T-helper 2 cell treated with Interferon-gamma antibody and Interleukin-4, amounts not matched to agents 5 μg/mL and 100 μg/mL, for 36 hours (primary cell): ENCODE data around the gene HARBI1.

Experiments used
- DNase-seq: peaks from one replicate; pipeline ENCODE4 v3.0.0; 2021; ENCODE audit warnings: low spot score
- H3K27ac Mint-ChIP-seq: one replicate; pipeline ENCODE4 v1.8.0; 2021; ENCODE audit warnings: mild to moderate bottlenecking, mixed read lengths
- H3K27me3 Mint-ChIP-seq: one replicate; pipeline ENCODE4 v1.8.0; 2021; ENCODE audit warnings: low read depth, mixed read lengths
- H3K36me3 Mint-ChIP-seq: one replicate; pipeline ENCODE4 v1.8.0; 2021; ENCODE audit warnings: low read depth, mixed read lengths
- H3K4me1 Mint-ChIP-seq: one replicate; pipeline ENCODE4 v1.8.0; 2021; ENCODE audit warnings: low read depth, mixed read lengths
- H3K4me3 Mint-ChIP-seq: one replicate; pipeline ENCODE4 v1.8.0; 2022; ENCODE audit warnings: mild to moderate bottlenecking, moderate library complexity, mixed read lengths
- H3K9me3 Mint-ChIP-seq: one replicate; pipeline ENCODE4 v1.8.0; 2021; ENCODE audit warnings: mixed read lengths

Gene HARBI1, protein sequence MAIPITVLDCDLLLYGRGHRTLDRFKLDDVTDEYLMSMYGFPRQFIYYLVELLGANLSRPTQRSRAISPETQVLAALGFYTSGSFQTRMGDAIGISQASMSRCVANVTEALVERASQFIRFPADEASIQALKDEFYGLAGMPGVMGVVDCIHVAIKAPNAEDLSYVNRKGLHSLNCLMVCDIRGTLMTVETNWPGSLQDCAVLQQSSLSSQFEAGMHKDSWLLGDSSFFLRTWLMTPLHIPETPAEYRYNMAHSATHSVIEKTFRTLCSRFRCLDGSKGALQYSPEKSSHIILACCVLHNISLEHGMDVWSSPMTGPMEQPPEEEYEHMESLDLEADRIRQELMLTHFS

GRCh38 chr11:46617134-46617971 lies at the start of gene HARBI1, which contains the start of gene ATG13:
Gene HARBI1, minus strand, starts transcription at chr11:46617227. Its CDS starts 990 bp downstream, at chr11:46616237.
Gene ATG13, plus strand, starts transcription at chr11:46617553. Its CDS starts 26,739 bp downstream, at chr11:46644292.
- H3K27me3 Mint-ChIP-seq = no peaks in the 10 kb centered on the region
- peak; percentile 94 for DNase-seq
- H3K36me3 Mint-ChIP-seq = peaks cover 16% of the 10 kb centered on the region
- peak within 1 kb of the TSS; percentile 98 for H3K27ac Mint-ChIP-seq
- peak within 1 kb of the TSS; percentile 90 for H3K4me3 Mint-ChIP-seq
- no peaks in the 10 kb centered on the region for H3K9me3 Mint-ChIP-seq
- peaks cover 32% of the 10 kb centered on the region for H3K4me1 Mint-ChIP-seq

GRCh38 chr11:46666516-46666915 lies 49.5 kb upstream of the HARBI1 start:
- H3K9me3 Mint-ChIP-seq = no peaks in the 10 kb centered on the region
- no peak for DNase-seq
- H3K36me3 Mint-ChIP-seq = peaks cover 47% of the 10 kb centered on the region
- no peaks in the 10 kb centered on the region for H3K27me3 Mint-ChIP-seq
- peak overlapping the region; percentile 63 for H3K27ac Mint-ChIP-seq
- H3K4me3 Mint-ChIP-seq = no peak overlapping the region
- H3K4me1 Mint-ChIP-seq = peaks cover 20% of the 10 kb centered on the region

DNA sequence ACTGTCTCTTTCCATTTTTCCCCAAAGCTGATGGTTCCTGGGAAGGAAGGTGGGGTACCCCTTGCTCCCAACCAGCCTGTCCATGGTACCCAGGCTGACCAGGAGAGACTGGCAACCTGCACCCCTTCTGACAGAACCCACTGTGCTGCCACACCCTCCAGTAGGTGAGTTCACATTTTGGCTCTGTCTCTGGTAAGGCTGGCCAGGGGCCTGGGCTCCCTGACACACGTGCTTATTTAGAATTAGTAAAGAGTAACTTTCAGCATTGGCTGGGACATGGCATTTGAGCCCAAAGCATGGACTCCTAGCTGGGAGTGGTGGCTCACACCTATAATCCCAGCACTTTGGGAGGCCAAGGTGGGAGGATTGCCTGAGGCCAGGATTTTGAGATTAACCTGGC lies 48.3 kb upstream of the HARBI1 start:
- no peak for DNase-seq
- Mint-ChIP-seq H3K4me3 (no peak overlapping the region), H3K9me3 (no peaks in the 10 kb centered on the region), H3K27me3 (no peaks in the 10 kb centered on the region), H3K4me1 (peaks cover 13% of the 10 kb centered on the region), H3K36me3 (peaks cover 42% of the 10 kb centered on the region), H3K27ac (no peak overlapping the region)

DNA sequence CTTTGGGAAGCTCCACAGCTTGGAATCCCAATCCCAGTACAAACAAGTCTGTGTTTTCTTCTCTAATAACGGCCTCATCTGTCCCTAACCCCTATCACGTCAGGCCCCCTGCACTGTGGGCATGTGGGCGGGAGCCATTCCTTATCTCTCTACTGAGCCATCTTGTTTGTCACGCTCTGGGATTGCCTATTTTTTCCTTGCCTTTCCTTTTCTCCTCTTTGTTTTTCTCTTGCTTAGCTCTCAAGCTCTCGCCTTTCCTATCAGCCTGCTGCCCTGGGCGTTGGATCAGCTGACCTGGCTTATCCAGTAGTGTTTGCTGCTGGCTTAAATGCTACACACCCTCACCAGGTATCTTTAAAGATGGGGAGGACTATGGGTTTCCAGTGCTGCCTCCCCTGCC lies 47.6 kb upstream of the HARBI1 start:
- H3K4me3 Mint-ChIP-seq = no peak overlapping the region
- no peaks in the 10 kb centered on the region for H3K27me3 Mint-ChIP-seq
- H3K9me3 Mint-ChIP-seq = no peaks in the 10 kb centered on the region
- no peak for DNase-seq
- H3K4me1 Mint-ChIP-seq = peaks cover 8% of the 10 kb centered on the region
- H3K36me3 Mint-ChIP-seq = peaks cover 43% of the 10 kb centered on the region
- H3K27ac Mint-ChIP-seq = no peak overlapping the region

DNA sequence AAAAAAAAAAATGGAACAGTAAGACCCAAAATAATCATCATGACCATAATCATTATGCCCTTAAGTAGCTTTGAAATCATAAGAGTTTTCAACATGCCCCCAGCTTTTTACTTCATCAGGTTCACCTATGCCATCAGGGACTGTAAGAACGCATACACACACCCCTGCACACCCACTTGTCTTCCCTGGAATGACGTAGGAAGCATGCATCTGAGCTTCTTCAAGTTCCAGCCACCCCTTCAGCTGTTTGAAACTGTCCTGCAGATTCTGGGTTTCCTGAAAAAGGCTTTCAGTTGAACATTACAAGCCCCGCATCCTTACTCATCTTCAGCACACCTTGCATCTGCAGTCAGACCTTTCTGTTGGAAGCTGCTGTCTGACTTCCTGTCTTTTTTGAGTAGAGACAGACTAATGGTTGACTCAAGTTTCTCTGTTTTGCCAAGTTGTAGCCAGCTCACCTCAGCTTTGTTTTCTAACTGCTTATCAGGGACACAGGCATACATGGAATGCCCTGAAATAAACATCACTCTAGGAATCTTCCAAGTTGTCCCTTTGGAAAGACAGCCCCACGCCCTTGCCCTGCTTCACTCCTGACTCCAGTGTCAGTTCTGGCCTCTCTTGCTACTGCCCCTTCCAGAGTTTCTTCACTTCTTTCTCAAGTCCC lies 46.4 kb upstream of the HARBI1 start:
- peaks cover 42% of the 10 kb centered on the region for H3K36me3 Mint-ChIP-seq
- no peak overlapping the region for H3K4me3 Mint-ChIP-seq
- H3K27ac Mint-ChIP-seq = peak overlapping the region; percentile 52
- no peaks in the 10 kb centered on the region for H3K27me3 Mint-ChIP-seq
- H3K9me3 Mint-ChIP-seq = no peaks in the 10 kb centered on the region
- H3K4me1 Mint-ChIP-seq = peaks cover 2% of the 10 kb centered on the region
- no peak for DNase-seq

GRCh38 chr11:46662366-46662765 lies 45.3 kb upstream of the HARBI1 start:
- Mint-ChIP-seq H3K4me3 (no peak overlapping the region), H3K36me3 (peaks cover 51% of the 10 kb centered on the region), H3K9me3 (no peaks in the 10 kb centered on the region), H3K4me1 (peaks cover 2% of the 10 kb centered on the region), H3K27me3 (no peaks in the 10 kb centered on the region), H3K27ac (no peak overlapping the region)
- no peak for DNase-seq

GRCh38 chr11:46661836-46662235 lies 44.8 kb upstream of the HARBI1 start:
- Mint-ChIP-seq H3K27me3 (no peaks in the 10 kb centered on the region), H3K4me1 (peaks cover 2% of the 10 kb centered on the region), H3K4me3 (no peak overlapping the region), H3K9me3 (no peaks in the 10 kb centered on the region), H3K36me3 (peaks cover 53% of the 10 kb centered on the region), H3K27ac (no peak overlapping the region)
- DNase-seq = no peak

DNA sequence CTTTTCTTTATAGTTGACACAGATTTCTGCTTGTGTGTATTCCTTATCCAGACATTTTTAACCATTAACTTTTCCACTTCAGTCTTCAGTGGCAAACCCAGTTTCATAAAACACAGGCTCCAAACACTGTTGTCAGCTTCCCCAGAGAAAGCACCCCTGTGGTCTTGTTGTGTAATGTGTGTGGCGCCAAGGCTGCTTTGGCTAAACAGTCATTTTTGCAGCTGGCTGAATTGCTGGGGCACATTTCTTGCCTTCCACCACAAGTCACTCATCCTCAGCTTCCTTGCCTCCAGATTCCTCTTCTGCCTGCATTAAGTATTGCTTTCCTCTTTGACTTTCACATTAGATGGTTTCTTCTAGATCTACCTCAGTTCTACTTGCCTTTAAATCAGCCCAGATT lies 42.9 kb upstream of the HARBI1 start:
- Mint-ChIP-seq H3K27me3 (no peaks in the 10 kb centered on the region), H3K36me3 (peaks cover 53% of the 10 kb centered on the region), H3K9me3 (no peaks in the 10 kb centered on the region), H3K4me1 (no peaks in the 10 kb centered on the region), H3K27ac (no peak overlapping the region), H3K4me3 (no peak overlapping the region)
- no peak for DNase-seq

- no peak for DNase-seq
- no peaks in the 10 kb centered on the region for H3K4me1 Mint-ChIP-seq
- no peak overlapping the region for H3K27ac Mint-ChIP-seq
- no peak overlapping the region for H3K4me3 Mint-ChIP-seq
- peaks cover 46% of the 10 kb centered on the region for H3K36me3 Mint-ChIP-seq
- no peaks in the 10 kb centered on the region for H3K9me3 Mint-ChIP-seq
- H3K27me3 Mint-ChIP-seq = no peaks in the 10 kb centered on the region
Measured at GRCh38 chr11:46658259-46658658, 41.2 kb upstream of the HARBI1 start.

DNA sequence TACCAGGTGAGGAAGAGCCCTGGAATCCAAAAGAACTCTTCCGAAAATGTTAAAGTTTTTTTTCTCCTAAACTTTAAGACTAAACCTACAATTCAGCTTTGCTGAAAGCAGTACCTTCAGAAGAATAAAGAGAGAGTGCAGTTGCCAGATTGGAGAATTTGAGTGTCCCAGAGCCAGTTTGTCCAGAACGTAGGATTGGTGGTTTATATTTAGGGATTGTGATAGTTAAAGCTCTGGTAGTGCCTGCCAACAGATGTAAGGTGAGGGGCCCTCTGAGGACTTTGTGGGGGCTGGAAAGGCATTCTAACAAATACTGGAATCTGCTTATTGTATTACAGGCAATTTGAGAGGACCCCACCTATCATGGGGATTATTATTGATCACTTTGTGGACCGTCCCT lies 40.2 kb upstream of the HARBI1 start:
- no peak overlapping the region for H3K27ac Mint-ChIP-seq
- H3K27me3 Mint-ChIP-seq = no peaks in the 10 kb centered on the region
- peaks cover 41% of the 10 kb centered on the region for H3K36me3 Mint-ChIP-seq
- no peak for DNase-seq
- no peaks in the 10 kb centered on the region for H3K4me1 Mint-ChIP-seq
- no peak overlapping the region for H3K4me3 Mint-ChIP-seq
- no peaks in the 10 kb centered on the region for H3K9me3 Mint-ChIP-seq

- Mint-ChIP-seq H3K27ac (no peak overlapping the region), H3K36me3 (peaks cover 45% of the 10 kb centered on the region), H3K4me1 (no peaks in the 10 kb centered on the region), H3K27me3 (no peaks in the 10 kb centered on the region), H3K4me3 (no peak overlapping the region), H3K9me3 (no peaks in the 10 kb centered on the region)
- no peak for DNase-seq
Measured at GRCh38 chr11:46655631-46656030, 38.6 kb upstream of the HARBI1 start.

DNA sequence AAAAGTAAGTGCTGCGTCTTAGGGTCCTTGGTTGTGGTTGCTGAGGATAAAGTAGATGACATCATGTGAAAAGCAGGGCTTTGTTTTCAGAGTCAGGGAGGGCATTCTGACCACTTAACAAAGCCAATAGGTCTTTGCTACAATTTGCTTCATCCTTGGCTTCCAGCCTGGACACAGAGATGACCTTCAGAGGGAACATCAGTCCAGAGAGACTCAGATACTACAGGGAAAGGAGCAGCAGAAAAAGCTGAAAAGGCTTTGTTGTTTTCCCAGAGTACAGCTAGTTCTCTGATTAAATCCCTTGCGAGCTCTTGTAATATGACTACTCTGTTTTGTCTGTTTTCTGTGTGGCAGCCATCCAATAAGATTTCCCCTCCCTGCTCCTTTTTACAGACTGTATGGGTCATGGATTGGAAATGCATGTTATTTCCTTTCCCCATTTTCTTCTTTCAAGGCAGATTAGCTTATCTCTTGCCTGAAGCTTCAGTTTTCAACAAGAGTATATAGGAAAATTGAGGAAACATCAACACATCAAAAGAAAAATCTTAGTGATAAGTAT lies 32.2 kb upstream of the HARBI1 start:
- no peak overlapping the region for H3K4me3 Mint-ChIP-seq
- H3K9me3 Mint-ChIP-seq = no peaks in the 10 kb centered on the region
- peaks cover 26% of the 10 kb centered on the region for H3K36me3 Mint-ChIP-seq
- H3K4me1 Mint-ChIP-seq = no peaks in the 10 kb centered on the region
- H3K27ac Mint-ChIP-seq = no peak overlapping the region
- no peaks in the 10 kb centered on the region for H3K27me3 Mint-ChIP-seq
- DNase-seq = no peak

DNA sequence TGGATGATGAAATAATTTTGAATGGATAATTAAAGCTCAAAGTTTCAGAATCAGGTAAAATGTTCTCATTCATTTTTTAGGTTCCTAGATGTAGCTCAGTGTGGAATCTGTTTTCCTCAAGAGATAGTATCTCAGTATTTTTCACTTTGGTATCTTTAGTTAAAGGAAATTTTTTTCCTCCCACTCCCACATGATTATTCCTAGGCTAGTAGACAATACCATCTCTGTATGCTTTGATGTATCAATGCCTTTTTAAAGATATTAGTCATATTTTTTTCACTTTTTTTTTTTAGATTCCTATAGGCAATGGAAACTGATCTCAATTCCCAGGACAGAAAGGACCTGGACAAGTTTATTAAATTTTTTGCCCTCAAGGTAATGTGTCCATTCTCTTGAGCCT lies 27.0 kb upstream of the HARBI1 start:
- peaks cover 5% of the 10 kb centered on the region for H3K9me3 Mint-ChIP-seq
- H3K27me3 Mint-ChIP-seq = no peaks in the 10 kb centered on the region
- DNase-seq = no peak

GRCh38 chr11:46643531-46643930 lies 26.5 kb upstream of the HARBI1 start:
- DNase-seq = no peak
- Mint-ChIP-seq H3K36me3 (peaks cover 45% of the 10 kb centered on the region), H3K9me3 (peaks cover 5% of the 10 kb centered on the region), H3K4me1 (peaks cover 4% of the 10 kb centered on the region), H3K27ac (no peak overlapping the region), H3K27me3 (no peaks in the 10 kb centered on the region), H3K4me3 (no peak overlapping the region)

More for the DNA sequence above, 27.0 kb upstream of the HARBI1 start:
- Mint-ChIP-seq H3K4me3 (no peak overlapping the region), H3K36me3 (peaks cover 44% of the 10 kb centered on the region), H3K27ac (no peak overlapping the region), H3K4me1 (peaks cover 4% of the 10 kb centered on the region)
